Lower lobe of right lung (tissue), 2 donors: ENCODE measurements around the gene ARHGAP23. TPM values are rescaled to one million over a fixed set of nuclear protein-coding genes. Genes with fewer than 3 reads are reported as not detected.

ENCODE experiments used
- ATAC-seq, 2 donors: fragments of 200-7000 bp; cut with Tn5 transposase; one replicate each; pipeline ENCODE4 v1.9.1; 2020 to 2022; ENCODE audit warnings: mild to moderate bottlenecking in 2 of 2, moderate library complexity in 2 of 2
- DNase-seq: peaks from one replicate; pipeline ENCODE4 v3.0.0-alpha.2; 2020
- H3K27ac ChIP-seq: fragments of 200-600 bp; one replicate; pipeline ENCODE4 v1.8.0; 2022
- H3K27me3 ChIP-seq: fragments of 200-600 bp; one replicate; pipeline ENCODE4 v1.8.0; 2022; ENCODE audit warnings: low read depth
- H3K36me3 ChIP-seq: fragments of 200-600 bp; one replicate; pipeline ENCODE4 v1.8.0; 2022; ENCODE audit warnings: mild to moderate bottlenecking
- H3K4me1 ChIP-seq: fragments of 200-600 bp; one replicate; pipeline ENCODE4 v1.8.0; 2022
- H3K4me3 ChIP-seq: fragments of 200-600 bp; one replicate; pipeline ENCODE4 v1.8.0; 2022; ENCODE audit warnings: mild to moderate bottlenecking
- H3K9me3 ChIP-seq: fragments of 200-600 bp; one replicate; pipeline ENCODE4 v1.8.0; 2022
- intact Hi-C: fragments of 100-400 bp; cut with DNase I; formaldehyde crosslinking; loops from one replicate; pipeline ENCODE4 v1.11.0; 2022
- total RNA-seq: library from RNA; stranded (reverse); fragmentation: NEBNext Ultra II Directional; extraction: Animal tissue kit (Norgen Biotek cat#: 25700); gene quantifications from one replicate; pipeline ENCODE4 v1.2.1, GENCODE V29; 2021
- TF ChIP-seq, protein P1 (sequence below): fragments of 200-600 bp; IDR thresholded peaks from one replicate; pipeline ENCODE4 v1.8.0; 2022; ENCODE audit warnings: antibody characterized with exemption, mild to moderate bottlenecking
- donor health status: DM: no; HTN: yes; CAD: no; lungs with severe emphysema.

ARHGAP23 gene
- total RNA-seq, 1 donor from 2014 or later, result 48.4 TPM

DNA sequence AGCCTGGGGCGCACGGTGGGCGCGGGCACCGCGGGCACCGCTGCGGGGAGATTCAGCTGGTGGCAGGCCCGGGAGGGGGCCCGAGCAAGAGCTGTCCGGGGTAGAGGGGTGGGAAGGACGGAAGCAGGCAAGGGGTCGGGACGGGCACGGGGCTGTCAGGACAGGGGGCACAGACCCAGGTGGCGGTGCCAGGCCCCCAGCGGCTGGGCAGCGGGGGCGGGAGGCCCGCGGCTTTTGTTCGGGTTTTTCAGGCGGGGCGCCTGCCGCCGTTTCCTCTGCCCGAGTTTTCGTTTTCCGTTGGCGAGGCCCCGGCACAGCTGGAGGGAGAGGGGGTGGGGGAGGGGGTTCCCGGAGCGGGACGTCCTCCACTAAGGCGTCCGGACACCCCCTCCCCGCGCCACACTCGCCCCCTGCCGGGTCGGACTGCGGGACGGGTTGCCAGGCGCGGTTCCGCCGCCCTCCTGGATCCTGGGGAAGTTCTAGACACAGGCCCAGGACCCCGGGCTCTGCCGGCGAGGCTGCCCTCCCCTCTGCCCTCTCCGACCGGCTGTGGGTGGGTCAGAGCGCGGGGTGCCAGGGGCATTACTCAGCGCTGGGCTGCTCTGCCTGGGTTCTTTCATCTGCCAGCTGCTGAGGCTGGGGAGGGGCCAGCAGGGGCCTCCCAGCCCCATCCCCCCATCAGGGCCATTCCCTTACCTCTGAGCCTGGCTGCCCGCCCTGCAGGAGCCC is 543 bp downstream of the ARHGAP23 start:
- TF ChIP-seq, protein P1, sequence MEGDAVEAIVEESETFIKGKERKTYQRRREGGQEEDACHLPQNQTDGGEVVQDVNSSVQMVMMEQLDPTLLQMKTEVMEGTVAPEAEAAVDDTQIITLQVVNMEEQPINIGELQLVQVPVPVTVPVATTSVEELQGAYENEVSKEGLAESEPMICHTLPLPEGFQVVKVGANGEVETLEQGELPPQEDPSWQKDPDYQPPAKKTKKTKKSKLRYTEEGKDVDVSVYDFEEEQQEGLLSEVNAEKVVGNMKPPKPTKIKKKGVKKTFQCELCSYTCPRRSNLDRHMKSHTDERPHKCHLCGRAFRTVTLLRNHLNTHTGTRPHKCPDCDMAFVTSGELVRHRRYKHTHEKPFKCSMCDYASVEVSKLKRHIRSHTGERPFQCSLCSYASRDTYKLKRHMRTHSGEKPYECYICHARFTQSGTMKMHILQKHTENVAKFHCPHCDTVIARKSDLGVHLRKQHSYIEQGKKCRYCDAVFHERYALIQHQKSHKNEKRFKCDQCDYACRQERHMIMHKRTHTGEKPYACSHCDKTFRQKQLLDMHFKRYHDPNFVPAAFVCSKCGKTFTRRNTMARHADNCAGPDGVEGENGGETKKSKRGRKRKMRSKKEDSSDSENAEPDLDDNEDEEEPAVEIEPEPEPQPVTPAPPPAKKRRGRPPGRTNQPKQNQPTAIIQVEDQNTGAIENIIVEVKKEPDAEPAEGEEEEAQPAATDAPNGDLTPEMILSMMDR, result no peak
- Histone ChIP-seq H3K9me3 (no peaks in the 10 kb centered on the region), H3K4me3 (peak overlapping the region; percentile 80), H3K36me3 (no peaks in the 10 kb centered on the region), H3K27me3 (no peaks in the 10 kb centered on the region), H3K4me1 (peaks cover 45% of the 10 kb centered on the region), H3K27ac (peak overlapping the region; percentile 84)
- ATAC-seq, result peak; percentile 65 to 76
- peak; percentile 65 for DNase-seq
- intact Hi-C loops, result no loop called here

DNA sequence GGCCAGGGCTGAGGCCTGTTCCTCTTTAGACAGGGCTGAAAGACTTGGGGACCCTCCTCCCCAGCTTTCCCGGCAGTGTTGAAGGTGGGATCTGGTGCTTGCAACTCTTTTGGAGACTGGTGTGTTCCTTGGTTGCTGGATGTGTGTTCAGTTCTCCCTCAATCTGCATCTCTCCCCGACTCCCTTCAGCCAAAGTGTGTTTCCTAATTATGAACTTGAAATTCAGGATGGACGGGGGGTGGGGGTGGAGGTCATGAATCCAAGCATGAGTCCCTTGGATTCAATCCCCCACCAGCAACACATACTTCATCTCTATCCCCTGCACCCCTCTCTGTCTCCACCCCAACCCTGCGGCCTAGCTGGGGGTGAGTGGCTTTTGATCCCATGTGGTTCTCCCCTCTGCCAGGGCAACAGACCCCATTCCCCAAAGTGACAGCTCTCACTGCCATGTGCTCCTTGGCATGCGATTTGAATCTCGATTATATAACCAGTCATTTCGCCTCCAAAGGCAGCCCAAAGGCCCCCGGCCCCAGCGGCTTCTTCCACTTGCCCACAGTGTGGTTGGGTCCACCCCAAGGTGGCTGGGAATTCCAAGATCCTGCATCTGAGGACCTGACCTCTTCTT is 1.3 kb downstream of the ARHGAP23 start:
- H3K27me3 ChIP-seq, result no peaks in the 10 kb centered on the region
- no peaks in the 10 kb centered on the region for H3K36me3 ChIP-seq
- H3K27ac ChIP-seq, result peak overlapping the region; percentile 84
- TF ChIP-seq, protein P1, result no peak
- peak overlapping the region; percentile 80 for H3K4me3 ChIP-seq
- H3K4me1 ChIP-seq, result peaks cover 43% of the 10 kb centered on the region
- no peaks in the 10 kb centered on the region for H3K9me3 ChIP-seq
- ATAC-seq (no peak), DNase-seq (no peak)
- intact Hi-C loops, result no loop called here

DNA sequence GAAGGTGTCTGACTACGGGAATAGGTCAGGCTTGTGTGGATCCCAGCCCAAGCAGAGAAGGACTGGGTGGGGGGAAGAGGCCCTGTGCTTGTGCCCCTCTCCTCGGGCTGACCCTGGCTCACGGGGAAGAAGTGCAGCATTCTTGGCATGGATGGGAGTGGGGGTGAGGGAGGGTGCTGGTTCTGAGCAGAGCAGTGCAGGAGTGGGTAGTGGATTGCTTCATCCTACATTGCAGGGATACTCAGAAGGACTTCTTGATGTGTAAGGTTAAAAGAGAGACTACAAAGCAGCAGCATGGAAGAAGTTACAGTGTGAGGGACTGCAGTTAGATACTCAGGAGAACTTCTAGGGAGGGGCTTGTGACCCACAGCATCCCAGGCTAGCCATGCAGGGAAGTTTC is 2.1 kb downstream of the ARHGAP23 start:
- intact Hi-C loops, result no loop called here
- Histone ChIP-seq H3K4me3 (no peak overlapping the region), H3K27me3 (no peaks in the 10 kb centered on the region), H3K9me3 (no peaks in the 10 kb centered on the region), H3K4me1 (peaks cover 37% of the 10 kb centered on the region), H3K36me3 (no peaks in the 10 kb centered on the region), H3K27ac (peak overlapping the region; percentile 84)
- peak; percentile 4 to 27 for ATAC-seq
- no peak for DNase-seq
- TF ChIP-seq, protein P1, result no peak

DNA sequence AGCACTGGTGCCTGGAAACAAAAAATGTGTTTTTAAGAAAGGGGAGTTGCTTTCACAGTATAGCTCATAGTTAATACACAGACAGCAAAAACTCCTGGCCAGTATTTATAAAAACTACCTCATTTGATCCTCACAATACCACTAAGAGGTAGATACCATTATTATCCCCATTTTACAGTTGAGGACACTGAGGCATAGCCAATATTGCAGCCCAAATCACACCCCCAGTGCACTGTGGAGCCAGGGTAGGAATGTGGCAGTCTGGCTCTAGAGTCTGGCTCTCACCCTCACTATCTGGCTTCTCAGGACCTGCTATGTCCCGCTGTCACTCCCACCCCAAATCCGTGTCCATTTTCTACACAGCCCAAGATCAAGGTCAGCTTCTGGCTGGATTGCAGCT is 2.6 kb downstream of the ARHGAP23 start:
- H3K9me3 ChIP-seq, result no peaks in the 10 kb centered on the region
- ATAC-seq, result no peak
- no peak overlapping the region for H3K4me3 ChIP-seq
- no peaks in the 10 kb centered on the region for H3K36me3 ChIP-seq
- no peak for DNase-seq
- H3K27ac ChIP-seq, result peak overlapping the region; percentile 84
- no peaks in the 10 kb centered on the region for H3K27me3 ChIP-seq
- H3K4me1 ChIP-seq, result peaks cover 37% of the 10 kb centered on the region
- intact Hi-C loops, result no loop called here
- TF ChIP-seq, protein P1, result no peak

DNA sequence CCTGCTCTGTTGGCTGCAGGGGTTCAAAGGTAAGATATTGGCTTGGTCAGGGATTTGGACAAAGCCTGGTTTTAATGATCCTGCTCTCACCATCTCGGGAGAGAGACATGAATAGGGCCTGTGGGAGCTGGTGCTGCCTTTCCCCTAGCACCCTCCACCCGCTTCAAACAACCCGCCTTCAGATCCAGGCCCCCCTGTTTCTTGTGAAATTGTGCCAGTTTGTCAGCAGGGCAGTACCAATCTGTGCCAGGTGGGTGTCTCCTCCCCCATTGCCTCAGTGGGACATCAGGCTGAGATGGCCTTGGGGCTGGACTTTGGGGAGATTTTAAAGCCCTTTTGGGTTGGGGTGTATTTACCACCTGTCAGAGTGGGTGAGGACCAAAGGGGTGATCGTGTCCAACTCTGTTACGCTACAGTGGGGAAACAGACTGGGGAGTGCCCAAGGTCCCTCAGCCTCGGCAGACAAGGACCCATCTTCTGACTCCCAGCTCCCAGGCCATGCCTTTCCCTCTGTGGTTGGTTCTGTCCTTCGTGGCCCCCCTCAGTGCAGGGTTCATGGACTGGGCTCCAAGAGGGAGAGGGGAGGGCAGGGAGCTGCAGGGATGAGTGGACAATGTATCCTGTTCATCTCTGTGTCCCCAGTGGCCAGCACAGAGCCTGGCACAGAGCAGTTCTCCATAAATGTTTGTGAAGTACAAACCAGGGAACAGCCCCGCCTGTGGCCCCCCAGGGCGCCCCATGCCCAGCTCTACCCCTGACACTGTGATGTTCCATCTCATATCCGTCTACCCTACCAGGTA is 3.3 kb downstream of the ARHGAP23 start:
- TF ChIP-seq, protein P1, result no peak
- H3K4me1 ChIP-seq, result peaks cover 34% of the 10 kb centered on the region
- H3K9me3 ChIP-seq, result no peaks in the 10 kb centered on the region
- H3K27ac ChIP-seq, result no peak overlapping the region
- intact Hi-C loops, result no loop called here
- H3K4me3 ChIP-seq, result no peak overlapping the region
- H3K36me3 ChIP-seq, result no peaks in the 10 kb centered on the region
- no peak for ATAC-seq
- DNase-seq, result no peak
- H3K27me3 ChIP-seq, result no peaks in the 10 kb centered on the region
